Osteoblast (primary cell): Measurements from ENCODE around the gene PTPN2. TPM values are rescaled to one million over a fixed set of nuclear protein-coding genes. Genes with fewer than 3 reads are reported as not detected.

Experiments
- DNase-seq: peaks from one replicate; pipeline ENCODE4 v3.0.0; 2011; ENCODE audit warnings: low spot score, mixed read lengths; ENCODE audit not compliant: insufficient read length; ENCODE audit errors: missing footprints
- H2AFZ ChIP-seq: 2 replicates; pipeline ENCODE4 v1.6.0; 2011; ENCODE audit warnings: mild to moderate bottlenecking, low read length
- H3K27ac ChIP-seq: 2 replicates; pipeline ENCODE4 v1.5.1; 2011; ENCODE audit warnings: mild to moderate bottlenecking, low read depth, low read length, moderate library complexity
- H3K27me3 ChIP-seq: 2 replicates; pipeline ENCODE4 v1.6.0; 2012; ENCODE audit warnings: mild to moderate bottlenecking, control low read depth, inconsistent platforms, low read length, moderate library complexity; ENCODE audit not compliant: insufficient read depth
- H3K36me3 ChIP-seq: 2 replicates; pipeline ENCODE4 v1.5.1; 2011; ENCODE audit warnings: mild to moderate bottlenecking, low read length, control low read depth, moderate library complexity; ENCODE audit not compliant: insufficient read depth
- H3K4me1 ChIP-seq: 2 replicates; pipeline ENCODE4 v1.5.1; 2011; ENCODE audit warnings: mild to moderate bottlenecking, low read length, control low read depth, moderate library complexity; ENCODE audit not compliant: insufficient read depth
- H3K4me2 ChIP-seq: 2 replicates; pipeline ENCODE4 v1.6.0; 2011; ENCODE audit warnings: mild to moderate bottlenecking, low read length; ENCODE audit not compliant: insufficient read depth
- H3K4me3 ChIP-seq: fragments of 200-600 bp; sonication (generic); 3 replicates; pipeline ENCODE4 v1.5.1; 2012; ENCODE audit warnings: mild to moderate bottlenecking, low read length, inconsistent platforms; ENCODE audit not compliant: insufficient read depth
- H3K79me2 ChIP-seq: 2 replicates; pipeline ENCODE4 v1.6.0; 2012; ENCODE audit warnings: mild to moderate bottlenecking, low read length, control low read depth, inconsistent platforms; ENCODE audit not compliant: insufficient read depth
- H3K9me3 ChIP-seq: 2 replicates; pipeline ENCODE4 v1.5.1; 2011; ENCODE audit warnings: low read depth, low read length, control low read depth
- H4K20me1 ChIP-seq: 2 replicates; pipeline ENCODE4 v1.6.0; 2012; ENCODE audit warnings: mild to moderate bottlenecking, low read length, control low read depth; ENCODE audit not compliant: insufficient read depth
- CTCF ChIP-seq: IDR thresholded peaks from 2 replicates; pipeline ENCODE4 v1.5.1; 2011; ENCODE audit warnings: mild to moderate bottlenecking, low read depth, low read length, moderate library complexity; ENCODE audit errors: extremely low read depth
- total RNA-seq: library from RNA; depleted of rRNA; stranded (reverse); fragments of >200 nt; gene quantifications from 2 replicates; pipeline ENCODE4 v1.2.3, GENCODE V29; 2012

PTPN2 gene
- total RNA-seq, 1 donor: 37.6 TPM

- Histone ChIP-seq H3K4me3 (no peak overlapping the region), H2AFZ (no peak overlapping the region), H3K4me1 (peaks cover 7% of the 10 kb centered on the region), H3K36me3 (no peaks in the 10 kb centered on the region), H4K20me1 (peaks cover 6% of the 10 kb centered on the region), H3K9me3 (no peaks in the 10 kb centered on the region), H3K79me2 (peaks cover 73% of the 10 kb centered on the region), H3K27ac (no peak overlapping the region), H3K27me3 (no peaks in the 10 kb centered on the region), H3K4me2 (no peak overlapping the region)
- no peak for TF ChIP-seq CTCF
- DNase-seq: no peak
Observed at GRCh38 chr18:12862467-12862866, 21.6 kb downstream of the PTPN2 start.

DNA sequence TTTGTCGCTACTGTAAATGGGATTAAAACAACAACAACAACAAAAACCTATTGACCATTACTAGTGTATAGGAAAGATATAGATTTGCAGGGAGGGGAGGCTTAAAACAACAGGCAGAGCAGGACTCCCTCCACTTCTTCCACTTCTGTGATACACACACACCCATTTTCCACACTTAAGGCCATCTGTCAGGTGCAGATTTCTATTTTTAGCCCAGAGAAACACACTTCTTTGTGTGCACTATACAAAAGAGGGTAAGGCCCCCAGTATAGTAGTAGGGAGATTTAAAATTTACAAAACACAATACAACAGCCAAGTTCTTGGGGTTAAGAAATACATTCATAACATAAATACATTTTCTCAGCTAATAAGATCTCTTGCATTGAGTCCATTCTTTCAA is 22.4 kb downstream of the PTPN2 start:
- TF ChIP-seq CTCF: no peak
- Histone ChIP-seq H3K4me1 (peaks cover 7% of the 10 kb centered on the region), H3K27me3 (no peaks in the 10 kb centered on the region), H3K9me3 (no peaks in the 10 kb centered on the region), H3K4me3 (no peak overlapping the region), H3K79me2 (peaks cover 72% of the 10 kb centered on the region), H3K27ac (no peak overlapping the region), H2AFZ (no peak overlapping the region), H3K36me3 (no peaks in the 10 kb centered on the region), H3K4me2 (no peak overlapping the region), H4K20me1 (peaks cover 6% of the 10 kb centered on the region)
- no peak for DNase-seq

- DNase-seq: no peak
- Histone ChIP-seq H3K4me3 (no peak overlapping the region), H3K9me3 (no peaks in the 10 kb centered on the region), H4K20me1 (peaks cover 4% of the 10 kb centered on the region), H3K4me1 (peaks cover 7% of the 10 kb centered on the region), H2AFZ (no peak overlapping the region), H3K4me2 (no peak overlapping the region), H3K36me3 (peaks cover 3% of the 10 kb centered on the region), H3K79me2 (peaks cover 70% of the 10 kb centered on the region), H3K27me3 (no peaks in the 10 kb centered on the region), H3K27ac (no peak overlapping the region)
- no peak for TF ChIP-seq CTCF
Observed at GRCh38 chr18:12860530-12860929, 23.5 kb downstream of the PTPN2 start.

- Histone ChIP-seq H3K79me2 (peaks cover 58% of the 10 kb centered on the region), H3K4me2 (peak overlapping the region; percentile 23), H3K36me3 (peaks cover 7% of the 10 kb centered on the region), H3K9me3 (no peaks in the 10 kb centered on the region), H3K4me3 (no peak overlapping the region), H3K4me1 (peaks cover 7% of the 10 kb centered on the region), H3K27me3 (no peaks in the 10 kb centered on the region), H3K27ac (peak overlapping the region; percentile 17), H4K20me1 (peaks cover 4% of the 10 kb centered on the region), H2AFZ (no peak overlapping the region)
- TF ChIP-seq CTCF: no peak
- no peak for DNase-seq
Observed at GRCh38 chr18:12858991-12859390, 25.0 kb downstream of the PTPN2 start.
